ENCODE measurements around the gene HOXB8.

Gene HOXB8

GRCh38 chr17:48615047-48615962, at the start of gene HOXB8:
Gene HOXB8, minus strand, starts transcription at chr17:48615292. Its CDS starts 588 bp downstream, at chr17:48614704.
- DNase-seq = no peak

- DNase-seq = no peak
Measured at GRCh38 chr17:48663134-48663924, 48.2 kb upstream of the HOXB8 start.

GRCh38 chr17:48655913-48656312, 40.8 kb upstream of the HOXB8 start:
- no peak for DNase-seq

GRCh38 chr17:48649741-48650140, 34.6 kb upstream of the HOXB8 start:
- DNase-seq = no peak

GRCh38 chr17:48647963-48648245, 32.8 kb upstream of the HOXB8 start:
- no peak for DNase-seq

- DNase-seq = peak in 1 of 2 donors; percentile 10
Measured at GRCh38 chr17:48647103-48647962, 32.2 kb upstream of the HOXB8 start.

GRCh38 chr17:48646183-48647102, 31.4 kb upstream of the HOXB8 start:
- DNase-seq = no peak

GRCh38 chr17:48645639-48646182, 30.6 kb upstream of the HOXB8 start:
- no peak for DNase-seq

- no peak for DNase-seq
Measured at GRCh38 chr17:48644910-48645557, 29.9 kb upstream of the HOXB8 start.

GRCh38 chr17:48644159-48644558, 29.1 kb upstream of the HOXB8 start:
- DNase-seq = no peak

GRCh38 chr17:48643697-48644012, 28.6 kb upstream of the HOXB8 start:
- DNase-seq = no peak

- no peak for DNase-seq
Measured at GRCh38 chr17:48642843-48643696, 28.0 kb upstream of the HOXB8 start.

- no peak for DNase-seq
Measured at GRCh38 chr17:48642059-48642842, 27.2 kb upstream of the HOXB8 start.

- DNase-seq = no peak
Measured at GRCh38 chr17:48641541-48642058, 26.5 kb upstream of the HOXB8 start.

- no peak for DNase-seq
Measured at GRCh38 chr17:48640858-48641180, 25.7 kb upstream of the HOXB8 start.

GRCh38 chr17:48639982-48640857, 25.1 kb upstream of the HOXB8 start:
- DNase-seq = no peak

GRCh38 chr17:48639136-48639535, 24.0 kb upstream of the HOXB8 start:
- no peak for DNase-seq
